ENCODE data around the gene TMED9.

GRCh38 chr5:177620560-177620959 lies 28.6 kb downstream of the TMED9 start:
- TF ChIP-seq, protein P1, sequence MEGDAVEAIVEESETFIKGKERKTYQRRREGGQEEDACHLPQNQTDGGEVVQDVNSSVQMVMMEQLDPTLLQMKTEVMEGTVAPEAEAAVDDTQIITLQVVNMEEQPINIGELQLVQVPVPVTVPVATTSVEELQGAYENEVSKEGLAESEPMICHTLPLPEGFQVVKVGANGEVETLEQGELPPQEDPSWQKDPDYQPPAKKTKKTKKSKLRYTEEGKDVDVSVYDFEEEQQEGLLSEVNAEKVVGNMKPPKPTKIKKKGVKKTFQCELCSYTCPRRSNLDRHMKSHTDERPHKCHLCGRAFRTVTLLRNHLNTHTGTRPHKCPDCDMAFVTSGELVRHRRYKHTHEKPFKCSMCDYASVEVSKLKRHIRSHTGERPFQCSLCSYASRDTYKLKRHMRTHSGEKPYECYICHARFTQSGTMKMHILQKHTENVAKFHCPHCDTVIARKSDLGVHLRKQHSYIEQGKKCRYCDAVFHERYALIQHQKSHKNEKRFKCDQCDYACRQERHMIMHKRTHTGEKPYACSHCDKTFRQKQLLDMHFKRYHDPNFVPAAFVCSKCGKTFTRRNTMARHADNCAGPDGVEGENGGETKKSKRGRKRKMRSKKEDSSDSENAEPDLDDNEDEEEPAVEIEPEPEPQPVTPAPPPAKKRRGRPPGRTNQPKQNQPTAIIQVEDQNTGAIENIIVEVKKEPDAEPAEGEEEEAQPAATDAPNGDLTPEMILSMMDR (IDR thresholded peaks at IDR 0.05; ENCODE audit: extremely low read depth in 1 of 2, insufficient read depth in 1 of 2, low read depth in 1 of 2, low read length in 2 of 2): no peak
- TF ChIP-seq MYC (IDR thresholded peaks at IDR 0.05; ENCODE audit: low read depth, low read length): no peak
